GM12875 (cell line): ENCODE results near the gene TC2N.
"Not testable (repeated sequence)": the region's sequence is repeated elsewhere in the genome, so short reads cannot be mapped to it uniquely, and the experiment has no call there.

Source experiments
- H3K4me3 ChIP-seq: one replicate; pipeline ENCODE4 v1.5.1; 2011; ENCODE audit warnings: low read depth, low read length, control low read depth
- TF ChIP-seq, protein P1 (sequence below): IDR thresholded peaks from 2 replicates; pipeline ENCODE4 v1.5.1; 2011; ENCODE audit warnings: low read depth, mild to moderate bottlenecking, control low read depth, inconsistent platforms, low read length, moderate library complexity, borderline replicate concordance; ENCODE audit not compliant: insufficient read depth

The TC2N gene

DNA sequence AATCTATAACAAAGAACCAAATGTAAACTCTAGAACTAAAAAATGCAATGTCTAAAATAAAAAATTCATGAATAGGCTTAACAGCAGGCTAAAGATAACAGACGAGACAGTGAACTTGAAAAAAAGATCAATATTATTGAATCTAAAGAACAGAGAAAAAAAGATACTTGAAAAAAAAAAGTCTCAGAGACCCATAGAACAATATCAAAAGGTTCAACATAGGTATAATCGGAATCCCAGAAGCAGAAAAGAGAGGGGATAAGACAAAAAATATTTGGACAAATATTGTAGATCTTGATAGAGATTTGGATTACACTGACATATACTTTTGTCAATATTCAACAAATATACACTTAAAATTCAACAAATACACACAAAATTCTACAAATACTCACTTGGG is 56.6 kb downstream of the TC2N start:
- H3K4me3 ChIP-seq: no peak overlapping the region
- TF ChIP-seq, protein P1, sequence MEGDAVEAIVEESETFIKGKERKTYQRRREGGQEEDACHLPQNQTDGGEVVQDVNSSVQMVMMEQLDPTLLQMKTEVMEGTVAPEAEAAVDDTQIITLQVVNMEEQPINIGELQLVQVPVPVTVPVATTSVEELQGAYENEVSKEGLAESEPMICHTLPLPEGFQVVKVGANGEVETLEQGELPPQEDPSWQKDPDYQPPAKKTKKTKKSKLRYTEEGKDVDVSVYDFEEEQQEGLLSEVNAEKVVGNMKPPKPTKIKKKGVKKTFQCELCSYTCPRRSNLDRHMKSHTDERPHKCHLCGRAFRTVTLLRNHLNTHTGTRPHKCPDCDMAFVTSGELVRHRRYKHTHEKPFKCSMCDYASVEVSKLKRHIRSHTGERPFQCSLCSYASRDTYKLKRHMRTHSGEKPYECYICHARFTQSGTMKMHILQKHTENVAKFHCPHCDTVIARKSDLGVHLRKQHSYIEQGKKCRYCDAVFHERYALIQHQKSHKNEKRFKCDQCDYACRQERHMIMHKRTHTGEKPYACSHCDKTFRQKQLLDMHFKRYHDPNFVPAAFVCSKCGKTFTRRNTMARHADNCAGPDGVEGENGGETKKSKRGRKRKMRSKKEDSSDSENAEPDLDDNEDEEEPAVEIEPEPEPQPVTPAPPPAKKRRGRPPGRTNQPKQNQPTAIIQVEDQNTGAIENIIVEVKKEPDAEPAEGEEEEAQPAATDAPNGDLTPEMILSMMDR: no peak

DNA sequence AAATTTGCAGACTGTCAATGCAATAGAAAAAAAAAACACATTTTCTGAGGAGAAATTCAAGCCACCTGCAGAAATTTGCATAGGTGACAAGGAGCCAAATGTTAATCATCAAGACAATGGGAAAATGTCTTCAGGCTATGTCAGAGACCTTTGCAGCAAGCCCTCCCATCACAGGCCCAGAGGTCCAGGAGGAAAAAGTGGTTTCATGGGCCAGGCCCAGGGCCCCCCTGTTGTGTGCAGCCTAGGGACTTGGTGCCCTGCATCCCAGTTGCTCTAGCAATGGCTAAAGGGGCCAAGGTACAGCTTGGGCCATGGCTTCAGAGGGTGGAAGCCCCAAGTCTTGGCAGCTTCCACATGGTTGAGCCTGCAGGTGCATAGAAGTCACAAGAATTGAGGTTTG is 60.6 kb downstream of the TC2N start:
- no peak overlapping the region for H3K4me3 ChIP-seq
- TF ChIP-seq, protein P1: no peak

DNA sequence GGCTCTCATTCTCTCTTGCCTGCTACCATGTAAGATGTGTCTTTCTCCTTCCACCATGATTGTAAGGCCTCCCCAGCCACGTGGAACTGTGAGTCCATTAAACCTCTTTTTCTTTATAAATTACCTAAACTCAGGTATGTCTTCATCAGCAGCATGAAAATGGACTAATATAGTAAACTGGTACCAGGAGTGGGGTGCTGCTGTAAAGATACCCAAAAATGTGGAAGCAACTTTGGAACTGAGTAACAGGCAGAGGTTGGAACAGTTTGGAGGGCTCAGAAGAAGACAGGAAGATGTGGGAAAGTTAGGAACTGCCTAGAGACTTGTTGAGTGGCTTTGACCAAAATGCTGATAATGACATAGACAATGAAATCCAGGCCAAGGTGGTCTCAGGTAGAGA is 61.2 kb downstream of the TC2N start:
- not testable (repeated sequence) for H3K4me3 ChIP-seq

DNA sequence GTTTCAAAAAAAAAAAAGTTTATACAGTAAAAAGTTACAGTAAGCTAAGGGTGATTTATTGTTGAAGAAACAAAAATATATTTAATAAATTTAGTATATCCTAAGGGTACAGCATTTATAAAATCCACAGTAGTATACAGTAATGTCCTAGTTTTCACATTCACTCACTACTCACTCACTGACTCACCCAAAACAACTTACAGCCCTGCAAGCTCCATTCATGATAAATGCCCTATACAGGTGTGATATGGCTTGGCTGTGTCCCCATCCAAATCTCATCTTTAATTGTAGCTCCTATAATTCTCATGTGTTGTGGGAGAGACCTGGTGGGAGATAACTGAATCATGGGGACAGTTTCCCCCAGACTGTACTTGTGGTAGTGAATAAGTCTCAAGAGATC is 61.7 kb downstream of the TC2N start:
- TF ChIP-seq, protein P1: no peak
- H3K4me3 ChIP-seq: no peak overlapping the region

DNA sequence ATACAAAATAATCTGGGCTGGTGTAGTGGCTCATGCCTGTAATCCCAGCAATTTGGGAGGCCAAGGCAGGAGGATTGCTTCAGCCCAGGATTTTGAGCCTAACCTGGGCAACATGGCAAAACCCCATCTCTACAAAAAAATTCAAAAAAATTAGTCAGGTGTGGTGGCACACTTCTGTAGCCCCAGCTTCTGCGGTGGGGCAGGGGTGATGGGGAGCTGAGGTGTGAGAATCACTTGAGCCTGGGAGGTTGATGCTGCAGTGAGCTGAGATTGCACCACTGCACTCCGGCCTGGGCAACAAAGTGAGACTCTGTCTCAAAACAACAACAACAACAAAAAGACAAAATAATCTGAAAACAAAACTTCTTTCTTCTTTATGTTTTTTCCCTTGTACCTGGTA is 66.0 kb downstream of the TC2N start:
- TF ChIP-seq, protein P1: no peak
- no peak overlapping the region for H3K4me3 ChIP-seq

DNA sequence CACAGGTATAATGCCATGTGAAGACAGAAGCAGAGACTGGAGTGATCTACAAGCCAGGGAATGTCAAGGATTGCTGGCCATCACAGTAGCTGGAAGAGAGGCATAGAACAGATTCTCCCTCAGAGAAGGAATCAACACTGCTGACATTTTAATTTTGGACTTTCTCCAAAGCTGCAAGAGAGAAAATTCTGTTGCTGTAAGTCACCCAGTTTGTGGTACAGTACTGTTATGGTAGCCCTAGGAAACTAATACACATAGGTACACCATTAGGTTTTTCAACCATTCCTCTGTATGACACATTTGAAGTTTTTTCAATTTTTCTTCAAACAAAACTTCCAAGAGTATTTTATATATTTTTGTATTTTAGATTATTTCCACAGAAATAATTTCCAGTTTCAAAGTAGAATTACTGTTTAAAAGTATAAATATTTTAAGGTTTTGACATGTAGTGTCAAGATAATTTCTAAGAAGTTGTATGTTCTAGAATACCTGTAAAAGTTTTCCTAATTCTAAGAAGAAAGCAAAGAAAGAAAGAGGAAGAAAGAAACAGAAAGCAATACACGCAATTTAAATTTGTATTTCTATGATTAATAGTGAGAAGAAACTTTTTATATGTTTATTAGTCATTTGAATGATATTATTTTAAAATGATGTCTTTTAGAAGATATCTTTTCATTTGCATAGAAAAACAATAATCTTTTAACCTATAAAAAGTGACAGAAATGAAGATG is 70.6 kb downstream of the TC2N start:
- no peak overlapping the region for H3K4me3 ChIP-seq
- TF ChIP-seq, protein P1: no peak

DNA sequence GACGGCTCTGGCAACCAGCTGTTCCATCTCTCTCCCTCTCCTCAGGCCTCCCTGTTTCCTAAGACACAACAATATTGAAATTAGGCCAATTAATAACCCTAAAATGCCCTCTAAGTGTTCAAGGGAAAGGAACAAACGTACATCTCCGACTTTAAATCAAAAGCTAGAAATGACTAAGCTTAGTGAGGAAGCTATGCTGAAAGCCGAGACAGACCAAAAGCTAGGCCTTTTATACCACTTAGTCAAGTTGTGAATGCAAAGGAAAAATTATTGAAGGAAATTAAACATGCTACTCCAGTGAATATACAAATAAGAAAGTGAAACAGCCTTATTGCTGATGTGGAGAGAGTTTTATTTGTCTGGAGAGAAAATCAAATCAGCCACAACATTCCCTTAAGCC is 73.6 kb downstream of the TC2N start:
- no peak overlapping the region for H3K4me3 ChIP-seq
- TF ChIP-seq, protein P1: no peak
